ENCODE data around the gene COA8. TPM values are rescaled to one million over a fixed set of nuclear protein-coding genes. Genes with fewer than 3 reads are reported as not detected.

COA8 gene
- total and polyA plus RNA-seq, 2 of the 4 experiments (the other 2 are of a cell fraction): 12.2 to 21.1 TPM

- no peak overlapping the region for H2AFZ ChIP-seq (replicated peaks; ENCODE audit: low read length, poor library complexity)
- peaks cover under 1% of the 10 kb centered on the region for H4K20me1 ChIP-seq (ENCODE audit: insufficient read depth, low read length)
- no peak overlapping the region for H2BK120ac ChIP-seq (ENCODE audit: low read depth, low read length)
- no peak for DNase-seq
- TF ChIP-seq USF2 (IDR thresholded peaks at IDR 0.05; ENCODE audit: low read depth, low read length): no peak
- no peak for TF ChIP-seq MAFK (IDR thresholded peaks at IDR 0.05; ENCODE audit: low read depth, low read length)
- no peak for TF ChIP-seq CTCF (conservative IDR thresholded peaks at IDR 0.05; ENCODE audit: low read depth, low read length)
- no peak for TF ChIP-seq CHD1 (IDR thresholded peaks at IDR 0.05; ENCODE audit: low read depth, low read length)
- TF ChIP-seq BHLHE40 (IDR thresholded peaks at IDR 0.05; ENCODE audit: low read depth, low read length): no peak
- TF ChIP-seq MXI1 (IDR thresholded peaks at IDR 0.05; ENCODE audit: borderline replicate concordance, low read depth, low read length): no peak
- TF ChIP-seq RFX5 (IDR thresholded peaks at IDR 0.05; ENCODE audit: low read depth, low read length): no peak
- no peak for TF ChIP-seq CEBPB (IDR thresholded peaks at IDR 0.05; ENCODE audit: low read depth, low read length)
- TF ChIP-seq POLR2A (IDR thresholded peaks at IDR 0.05; ENCODE audit: low read depth, low read length): no peak
- POLR2A ChIA-PET (ENCODE audit: unreplicated experiment): no interaction called here
- H3K4me1 ChIP-seq (ENCODE audit: control insufficient read depth, insufficient read depth, low read length): peaks cover 13% of the 10 kb centered on the region
- H3K27ac ChIP-seq (ENCODE audit: insufficient read depth, low read length): no peak overlapping the region
- in situ Hi-C loops (cut with MboI; ENCODE audit: low sequenced_read_pairs) (no loop called here), intact Hi-C loops (cut with micrococcal nuclease) (no loop called here), dilution Hi-C loops (cut with HindIII; ENCODE audit: low sequenced_read_pairs, unreplicated experiment) (no loop called here)
- ATAC-seq (ENCODE audit: low read depth): no peak
- H3K18ac ChIP-seq (ENCODE audit: low read depth, low read length): no peak overlapping the region
- no peak overlapping the region for H2BK20ac ChIP-seq (ENCODE audit: low read depth, low read length)
- H3K9me3 ChIP-seq (ENCODE audit: control insufficient read depth, insufficient read depth, low read length): no peaks in the 10 kb centered on the region
- no peak overlapping the region for H3K14ac ChIP-seq (replicated peaks; ENCODE audit: low read depth, low read length)
- peak overlapping the region; percentile 42 for H2AK9ac ChIP-seq (replicated peaks; ENCODE audit: low read depth, low read length, poor library complexity)
- no peak overlapping the region for H3K4me3 ChIP-seq (ENCODE audit: insufficient read depth, low read depth, low read length)
- no peak overlapping the region for H4K91ac ChIP-seq (ENCODE audit: insufficient read depth, low read depth, low read length)
- no peak overlapping the region for H2AK5ac ChIP-seq (ENCODE audit: low read depth, low read length)
- peak overlapping the region; percentile 20; the same call in 1 of the 2 replicates for H3K23ac ChIP-seq (ENCODE audit: low read depth, low read length)
- CTCF ChIA-PET: no interaction called here
- peaks cover 3% of the 10 kb centered on the region for H3K9me1 ChIP-seq (ENCODE audit: insufficient read depth, low read length)
- H2BK5ac ChIP-seq (ENCODE audit: low read depth, low read length, poor library complexity, severe bottlenecking): no peak overlapping the region
- no peak overlapping the region for H2BK15ac ChIP-seq (ENCODE audit: low read depth, low read length)
- H3K9ac ChIP-seq (ENCODE audit: low read depth, low read length): no peak overlapping the region
- H3K36me3 ChIP-seq (ENCODE audit: control insufficient read depth, insufficient read depth, low read length): no peaks in the 10 kb centered on the region
- no peak overlapping the region for H4K8ac ChIP-seq (ENCODE audit: low read depth in 2 of 2, low read length in 2 of 2)
- H4K5ac ChIP-seq (ENCODE audit: low read depth, low read length): no peak overlapping the region
- no peak overlapping the region for H3K4ac ChIP-seq (ENCODE audit: low read depth, low read length)
- 83% methylated on average over 8 of the region's 12 CpGs; no CpG with 5 or more reads in 1 of the 2 experiments for WGBS, 2 experiments (ENCODE audit: extremely low coverage in 2 of 2, insufficient read length in 1 of 2)
- peaks cover 15% of the 10 kb centered on the region for H3K27me3 ChIP-seq (ENCODE audit: control insufficient read depth, insufficient read depth, low read length)
- BruUV-seq (replicated peaks): no TSS peak
- no peak overlapping the region for H3K4me2 ChIP-seq (ENCODE audit: low read depth, low read length)
- no peak overlapping the region for H3K56ac ChIP-seq (ENCODE audit: extremely low read depth, insufficient read depth, low read length)
- H3K79me1 ChIP-seq (ENCODE audit: low read depth in 1 of 2, low read length in 2 of 2): peaks cover 0 to 16% of the 10 kb centered on the region in 2 experiments; a peak in 3 of 4 replicates
Measured at GRCh38 chr14:103524002-103524935, 38.5 kb upstream of the COA8 start.
